Raji (cell line): ENCODE measurements around the gene TTYH3.

Experiments used
- POLR2A ChIP-seq: IDR thresholded peaks from 2 replicates; pipeline ENCODE4 v1.6.1; 2011; ENCODE audit warnings: low read depth, low read length, control low read depth; ENCODE audit not compliant: insufficient read depth

Gene TTYH3

DNA sequence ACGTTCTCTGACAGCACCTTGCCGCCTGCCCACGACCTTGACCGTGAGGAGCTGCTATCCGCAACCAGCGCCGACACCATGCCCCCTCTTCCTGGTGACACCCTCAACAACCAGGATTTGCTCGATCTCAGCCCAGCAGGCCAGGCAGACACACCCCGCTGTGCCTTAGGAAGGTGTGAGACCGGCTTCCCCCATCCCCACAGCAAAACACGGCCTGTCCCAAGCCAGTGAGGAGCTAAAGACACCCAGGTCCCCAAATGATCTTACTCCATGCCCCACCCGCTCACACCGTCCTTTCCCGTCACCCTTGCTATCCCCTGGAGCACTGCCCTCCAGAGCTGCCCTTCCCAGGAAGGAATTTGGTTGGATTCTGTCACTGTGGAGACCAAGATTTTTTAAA is 21.3 kb upstream of the TTYH3 start:
- no peak for TF ChIP-seq POLR2A

GRCh38 chr7:2610898-2611297 is 20.9 kb upstream of the TTYH3 start:
- TF ChIP-seq POLR2A: no peak

- no peak for TF ChIP-seq POLR2A
Observed at GRCh38 chr7:2611401-2611800, 20.4 kb upstream of the TTYH3 start.

DNA sequence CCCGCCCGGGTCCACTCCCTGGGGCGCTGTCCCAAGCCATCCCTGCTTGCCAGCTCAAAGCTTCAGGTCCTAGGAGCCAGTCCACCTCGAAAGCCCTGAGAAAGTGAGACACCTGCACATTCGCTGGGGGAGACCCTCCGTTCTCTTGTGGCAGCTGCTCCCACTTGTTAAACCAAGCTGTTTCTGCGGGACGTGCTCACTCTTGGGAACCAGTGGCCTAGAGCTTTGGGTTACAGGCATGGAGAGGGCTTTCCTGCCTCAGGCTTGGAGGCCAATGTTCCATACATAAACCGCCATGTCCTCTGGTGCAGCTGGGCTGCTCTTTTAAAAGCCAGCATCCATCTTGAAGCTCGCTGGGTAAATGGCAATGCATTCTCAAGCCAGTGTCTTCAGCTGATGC is 19.9 kb upstream of the TTYH3 start:
- no peak for TF ChIP-seq POLR2A

DNA sequence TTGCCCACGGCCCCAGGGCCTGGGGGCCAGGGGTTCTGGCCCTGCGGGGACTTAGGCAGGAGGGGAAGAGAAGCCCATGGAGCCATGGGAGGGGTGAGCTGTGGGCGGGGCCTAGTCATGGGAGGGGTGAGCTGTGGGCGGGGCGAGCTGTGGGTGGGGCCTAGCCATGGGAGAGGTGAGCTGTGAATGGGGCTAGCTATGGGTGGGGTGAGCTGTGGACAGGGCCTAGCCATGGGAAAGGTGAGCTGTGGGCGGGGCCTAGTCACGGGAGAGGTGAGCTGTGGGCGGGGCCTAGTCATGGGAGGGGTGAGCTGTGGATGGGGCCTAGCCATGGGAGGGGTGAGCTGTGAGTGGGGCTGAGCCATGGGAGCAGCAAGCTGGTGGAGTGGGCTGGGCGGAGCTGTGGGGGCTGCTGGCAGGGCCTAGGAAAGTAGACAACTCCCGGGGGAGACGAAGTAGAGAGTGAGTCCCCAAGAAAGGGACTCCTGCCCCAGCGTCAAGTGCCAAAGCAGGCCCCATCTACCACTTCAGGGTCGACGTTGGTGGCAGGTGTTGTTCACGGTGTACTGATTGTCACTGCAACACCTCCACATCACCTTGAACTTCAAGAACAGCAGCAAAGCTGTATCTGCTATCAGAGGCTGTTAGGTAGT is 19.2 kb upstream of the TTYH3 start:
- no peak for TF ChIP-seq POLR2A

DNA sequence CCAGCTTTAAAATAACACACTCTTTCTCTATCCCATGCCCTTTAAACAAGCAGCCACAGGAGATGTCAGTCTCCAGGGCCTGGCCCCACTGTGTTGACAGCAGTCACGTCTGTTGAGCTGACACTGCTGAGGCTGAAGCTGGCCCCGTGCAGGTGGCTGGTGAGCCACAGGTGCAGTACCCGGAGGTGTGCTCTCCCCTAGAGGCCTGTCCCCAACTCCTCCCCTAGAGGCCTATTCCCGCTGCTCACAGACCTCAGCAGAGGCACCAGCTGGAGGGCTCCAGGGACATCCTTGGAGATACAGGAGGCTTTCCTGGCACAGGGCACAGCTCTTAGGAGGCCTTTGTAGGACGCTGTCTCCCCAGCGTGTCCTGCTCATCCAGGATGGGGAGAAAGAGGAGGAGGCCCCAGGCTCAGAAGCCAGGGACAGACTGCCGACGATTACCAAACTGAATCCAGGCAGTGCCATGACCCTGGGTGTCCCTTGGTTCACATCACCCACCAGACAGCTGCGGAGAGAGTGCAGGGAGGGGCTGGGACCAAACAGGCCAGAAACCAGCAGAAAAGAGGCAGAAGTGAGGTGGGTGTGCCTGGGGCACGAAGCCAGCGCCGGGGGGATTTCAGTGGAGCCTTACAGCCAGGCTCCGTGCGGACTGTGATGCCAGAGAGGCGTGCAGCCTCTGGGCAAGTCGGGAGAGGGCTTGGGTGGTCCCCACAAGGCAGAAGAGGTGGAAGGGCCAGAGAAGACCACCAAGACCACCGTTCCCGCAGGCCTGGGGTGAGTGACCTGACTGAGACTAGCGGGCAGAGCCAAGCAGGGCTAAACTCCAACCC is 18.5 kb upstream of the TTYH3 start:
- TF ChIP-seq POLR2A: no peak

GRCh38 chr7:2613931-2614600 is 17.7 kb upstream of the TTYH3 start:
- TF ChIP-seq POLR2A: no peak

DNA sequence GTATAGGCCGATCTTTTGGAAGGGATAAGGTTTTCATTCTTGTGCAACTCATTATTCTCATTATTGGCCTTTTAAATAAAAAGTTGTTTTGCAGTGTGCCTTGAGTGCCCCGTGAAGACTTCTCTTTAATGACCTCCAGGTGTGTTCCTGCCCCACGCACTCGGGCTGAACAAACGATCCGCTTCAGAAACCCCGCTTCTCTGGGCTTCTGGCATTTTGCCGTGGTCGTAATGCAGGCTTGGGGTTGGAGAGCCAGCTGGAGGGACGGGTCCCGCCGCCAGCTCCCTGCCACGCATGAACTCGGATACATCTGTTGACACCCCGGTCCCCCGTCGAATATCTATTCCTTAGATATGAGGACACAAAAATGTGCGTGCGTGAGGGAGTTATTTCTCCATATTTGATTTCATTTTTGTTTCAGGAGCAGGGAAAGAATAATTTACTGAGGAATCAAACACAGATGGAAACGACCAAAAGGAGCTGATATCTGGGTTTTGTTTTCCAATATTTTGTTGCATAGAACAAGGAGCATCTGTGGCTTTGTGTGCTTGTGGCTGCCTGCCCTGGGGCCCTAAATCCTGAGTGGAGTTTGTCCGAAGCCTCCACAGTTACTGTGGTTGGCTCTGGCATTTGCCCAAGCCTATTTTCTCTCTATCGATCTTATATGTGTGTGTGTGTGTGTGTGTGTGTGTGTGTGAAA is 17.0 kb upstream of the TTYH3 start:
- no peak for TF ChIP-seq POLR2A

GRCh38 chr7:2616387-2617324 is 15.1 kb upstream of the TTYH3 start:
- TF ChIP-seq POLR2A: no peak

DNA sequence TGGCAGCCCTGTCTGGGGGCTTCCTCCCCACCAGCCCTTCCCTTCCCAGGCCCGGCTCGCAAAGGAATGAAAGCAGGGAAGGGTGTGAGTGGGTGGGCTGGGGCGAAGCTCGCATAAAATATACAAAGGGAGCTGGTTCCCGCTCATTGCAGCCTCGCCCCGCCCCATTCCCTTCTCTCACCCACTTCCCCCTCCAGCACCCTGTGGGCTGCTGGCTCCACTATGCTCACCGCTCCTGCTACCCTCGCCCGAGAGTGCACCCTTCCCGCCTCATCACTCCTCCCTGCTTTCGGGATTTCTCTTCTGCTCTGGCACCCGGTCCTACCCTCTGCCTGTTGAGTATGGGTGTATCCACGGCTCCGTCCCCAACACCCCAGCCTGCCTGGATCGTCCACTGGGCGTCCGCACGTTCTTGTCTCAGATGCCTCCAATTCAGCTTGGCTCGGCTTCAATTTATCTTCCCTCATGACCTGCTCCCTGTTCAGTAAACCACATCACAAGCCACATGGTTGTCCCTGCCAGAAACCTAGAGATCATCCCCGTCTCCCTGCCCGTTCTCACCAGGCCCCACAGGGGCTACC is 14.4 kb upstream of the TTYH3 start:
- no peak for TF ChIP-seq POLR2A

DNA sequence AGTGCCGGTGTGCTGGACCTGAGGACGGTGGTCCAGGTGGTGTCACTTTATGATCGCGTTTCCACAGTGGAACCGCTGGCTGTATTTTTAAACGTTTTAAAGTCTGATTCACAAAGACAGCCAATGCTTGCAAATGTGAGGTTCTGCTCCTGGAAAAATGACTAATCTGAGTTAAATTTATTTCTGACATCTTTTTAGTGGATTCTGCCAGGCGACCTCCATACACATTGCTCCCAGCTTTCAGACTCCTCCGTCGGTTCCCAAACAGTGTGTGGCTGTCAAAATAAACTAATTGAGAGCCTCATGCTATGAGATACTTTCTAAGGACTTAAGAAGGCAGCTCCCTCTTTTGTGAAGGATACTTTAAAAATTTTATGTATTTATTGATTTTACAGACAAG is 12.7 kb upstream of the TTYH3 start:
- TF ChIP-seq POLR2A: no peak

DNA sequence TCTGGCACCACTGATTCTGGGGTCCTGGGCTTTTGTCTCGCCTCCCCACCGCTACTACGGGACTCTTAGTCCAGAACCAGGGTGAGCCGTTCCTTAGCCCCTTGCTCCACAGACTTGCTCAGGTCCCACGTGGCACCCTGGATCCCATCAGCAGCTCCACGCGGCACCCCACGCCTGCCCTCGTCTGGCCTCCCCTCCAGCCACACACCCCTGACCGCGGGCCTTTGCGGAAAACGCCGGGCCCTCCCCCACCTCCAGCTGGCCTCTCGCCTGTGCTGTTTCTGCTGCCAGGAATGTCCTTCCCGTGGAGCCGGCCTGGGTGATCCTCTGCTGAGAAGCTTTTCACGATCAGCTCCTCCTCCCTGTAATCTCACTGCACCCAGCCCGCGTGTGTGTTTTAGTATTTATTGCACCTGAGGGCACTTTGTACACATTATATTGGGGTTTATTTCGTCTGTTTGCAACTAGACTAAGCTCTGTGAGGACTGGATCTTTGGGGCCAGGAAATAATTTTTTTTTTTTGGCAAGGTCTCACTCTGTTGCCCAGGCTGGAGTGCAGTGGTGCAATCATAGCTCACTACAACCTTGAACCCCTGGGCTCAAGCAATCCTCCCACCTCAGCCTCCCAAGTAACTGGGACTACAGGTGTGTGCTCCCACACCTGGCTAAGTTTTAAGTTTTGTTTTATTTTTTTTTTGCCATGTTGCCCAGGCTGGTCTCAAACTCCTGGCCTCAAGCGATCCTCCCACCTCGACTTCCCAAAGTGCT is 10.5 kb upstream of the TTYH3 start:
- TF ChIP-seq POLR2A: no peak

- no peak for TF ChIP-seq POLR2A
Observed at GRCh38 chr7:2621948-2622640, 9.7 kb upstream of the TTYH3 start.
